Gastroesophageal sphincter (tissue), 3 donors: ENCODE measurements around the gene CCAR1.

ENCODE experiments used
- CTCF ChIP-seq, 4 experiments: fragments of 200-600 bp in 2 of 4; fragments of 450-650 bp in 2 of 4; sonication (generic) in 1 of 4; IDR thresholded peaks; one replicate each; pipeline ENCODE4 v1.5.1; 2017 to 2019; ENCODE audit warnings: antibody characterized with exemption in 4 of 4, mild to moderate bottlenecking in 2 of 4, moderate library complexity in 2 of 4
- POLR2A ChIP-seq, 2 donors: fragments of 450-650 bp; IDR thresholded peaks; one replicate each; pipeline ENCODE4 v1.6.1; 2017; ENCODE audit warnings: antibody characterized with exemption in 2 of 2, mild to moderate bottlenecking in 2 of 2, moderate library complexity in 1 of 2
- POLR2AphosphoS5 ChIP-seq: sonication (generic); formaldehyde crosslinking; IDR thresholded peaks from one replicate; pipeline ENCODE4 v1.6.1; 2017; ENCODE audit warnings: antibody characterized with exemption

DNA sequence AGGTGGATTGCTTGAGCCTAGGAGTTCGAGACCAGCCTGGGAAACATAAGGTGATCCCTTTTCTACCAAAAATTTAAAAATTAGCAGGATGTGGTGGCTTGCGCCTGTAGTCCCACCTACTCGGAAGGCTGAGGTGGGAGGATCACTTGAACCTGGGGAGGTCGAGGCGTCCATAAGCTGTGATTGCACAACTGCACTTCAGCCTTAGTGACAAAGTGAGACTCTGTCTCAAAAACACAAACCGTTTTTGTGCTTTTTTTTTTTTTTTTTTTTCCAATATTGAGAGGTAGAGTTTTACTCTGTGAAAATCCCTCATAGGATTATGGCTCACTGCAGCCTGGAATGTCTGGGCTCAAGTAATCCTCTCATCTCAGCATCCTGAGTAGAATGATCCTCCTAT lies 14.1 kb downstream of the CCAR1 start:
- TF ChIP-seq POLR2AphosphoS5 (no peak), CTCF (IDR thresholded peaks at IDR 0.05) (no peak), POLR2A (IDR thresholded peaks at IDR 0.05) (no peak)
